ENCODE measurements around the gene MB21D2.
"Not testable (repeated sequence)": the region's sequence is repeated elsewhere in the genome, so short reads cannot be mapped to it uniquely, and the experiment has no call there.

MB21D2 gene

GRCh38 chr3:192917404-192918274 is at the start of gene MB21D2:
Gene MB21D2 (minus strand): TSS chr3:192917856. CDS start chr3:192917840, 16 bp downstream.
- DNase-seq (ENCODE audit: low read depth, low spot score) = peak; percentile 10

GRCh38 chr3:192964959-192965719 is 47.5 kb upstream of the MB21D2 start:
- DNase-seq (ENCODE audit: low read depth, low spot score) = not testable (repeated sequence)

- no peak for DNase-seq (ENCODE audit: low read depth, low spot score)
Measured at GRCh38 chr3:192959773-192960172, 42.1 kb upstream of the MB21D2 start.

DNA sequence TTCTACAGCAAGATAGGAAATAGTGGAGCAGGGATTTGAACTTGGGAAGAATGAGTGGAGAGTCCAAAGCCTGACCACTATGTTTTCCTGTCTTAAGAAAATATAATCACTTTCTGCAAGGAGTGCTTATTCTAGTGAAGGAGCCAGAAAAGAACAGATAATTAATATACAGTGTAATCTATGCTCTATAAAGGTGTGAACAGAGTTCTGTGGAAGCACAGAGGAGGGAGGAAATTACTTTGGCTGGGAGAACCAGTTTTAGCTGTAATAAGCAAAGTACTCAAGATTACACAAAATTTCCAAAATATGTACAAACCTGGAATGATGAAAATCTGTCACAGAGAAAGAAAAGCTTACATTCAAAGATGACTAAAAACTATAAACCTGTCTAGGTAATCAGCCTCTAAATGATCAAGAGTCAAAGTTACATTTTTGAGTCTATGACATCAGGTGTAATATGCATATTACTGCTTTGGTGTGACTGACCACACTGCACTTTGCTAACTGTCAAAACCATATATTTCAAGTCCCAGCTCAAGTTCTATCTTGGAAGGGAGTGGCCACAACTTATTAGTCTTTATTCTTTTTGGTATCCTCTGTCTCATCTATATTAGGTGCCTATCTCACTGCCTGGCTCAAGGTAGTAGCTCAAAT is 40.7 kb upstream of the MB21D2 start:
- DNase-seq (ENCODE audit: low read depth, low spot score) = no peak

DNA sequence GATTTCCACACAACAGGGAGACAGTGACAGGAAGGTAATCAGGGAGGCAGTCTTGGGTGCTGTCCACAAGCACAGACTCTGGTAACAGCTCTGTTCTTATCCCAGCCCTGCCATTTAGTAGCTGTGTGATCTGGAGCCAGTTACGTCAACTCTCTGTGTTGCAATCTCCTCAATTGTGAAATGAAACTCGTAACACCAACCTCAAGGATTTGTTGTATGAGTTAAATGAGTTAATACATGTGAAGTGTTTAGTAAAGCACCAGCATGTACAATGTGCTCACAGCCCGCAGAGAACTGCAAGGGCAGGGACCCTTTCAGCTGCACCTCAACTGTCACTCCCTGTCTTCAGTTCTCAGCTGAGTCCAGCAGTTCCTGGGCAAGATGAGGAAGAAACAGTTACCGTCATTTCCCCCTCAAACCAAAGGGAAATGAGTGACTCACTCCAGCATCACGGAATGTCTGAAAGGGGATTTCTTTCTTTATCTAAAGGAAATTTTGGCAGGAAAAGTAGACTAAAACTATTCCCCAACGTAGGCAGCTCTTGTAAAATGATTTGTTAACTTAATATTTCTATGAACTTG is 39.9 kb upstream of the MB21D2 start:
- no peak for DNase-seq (ENCODE audit: low read depth, low spot score)

DNA sequence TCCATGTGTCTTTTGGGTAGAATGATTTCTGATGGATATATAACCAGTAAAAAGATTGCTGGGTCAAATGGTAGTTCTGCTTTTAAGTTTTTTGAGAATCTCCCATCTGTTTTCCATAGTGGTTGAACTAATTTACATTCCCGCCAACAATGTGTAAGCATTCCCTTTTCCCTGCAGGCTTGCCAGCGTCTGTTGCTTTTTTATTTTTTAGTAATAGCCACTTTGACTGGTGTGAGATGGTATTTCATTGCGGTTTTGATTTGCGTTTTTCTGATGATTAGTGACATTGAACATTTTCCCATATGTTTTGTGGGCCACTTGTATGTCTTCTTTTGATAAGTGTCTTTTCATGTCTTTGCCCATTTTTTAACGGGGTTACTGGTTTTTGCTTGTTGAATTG is 36.3 kb upstream of the MB21D2 start:
- DNase-seq (ENCODE audit: low read depth, low spot score) = no peak

GRCh38 chr3:192947421-192947820 is 29.8 kb upstream of the MB21D2 start:
- no peak for DNase-seq (ENCODE audit: low read depth, low spot score)

GRCh38 chr3:192943393-192943792 is 25.7 kb upstream of the MB21D2 start:
- DNase-seq (ENCODE audit: low read depth, low spot score) = no peak

- DNase-seq (ENCODE audit: low read depth, low spot score) = no peak
Measured at GRCh38 chr3:192942625-192943024, 25.0 kb upstream of the MB21D2 start.

- no peak for DNase-seq (ENCODE audit: low read depth, low spot score)
Measured at GRCh38 chr3:192940129-192940528, 22.5 kb upstream of the MB21D2 start.

DNA sequence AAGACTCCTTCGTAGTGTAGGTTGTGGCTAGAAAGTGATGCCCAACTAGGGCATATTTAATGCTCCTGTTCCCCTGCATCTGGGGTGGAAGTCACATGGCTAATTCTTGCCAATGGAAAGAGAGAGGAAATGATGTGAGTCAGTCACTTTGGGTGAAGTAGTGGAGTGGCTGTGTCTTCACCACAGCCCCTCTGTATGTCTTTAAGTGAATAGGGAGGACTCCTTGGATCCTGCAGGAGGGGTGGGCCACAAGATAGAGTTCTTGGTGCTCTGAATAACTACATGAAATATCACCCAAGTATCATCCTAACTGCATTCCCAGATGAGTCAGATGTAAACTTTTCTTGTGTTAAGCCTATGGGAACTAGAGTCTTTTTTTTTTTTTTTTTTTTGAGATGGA is 17.8 kb upstream of the MB21D2 start:
- DNase-seq (ENCODE audit: low read depth, low spot score) = no peak

DNA sequence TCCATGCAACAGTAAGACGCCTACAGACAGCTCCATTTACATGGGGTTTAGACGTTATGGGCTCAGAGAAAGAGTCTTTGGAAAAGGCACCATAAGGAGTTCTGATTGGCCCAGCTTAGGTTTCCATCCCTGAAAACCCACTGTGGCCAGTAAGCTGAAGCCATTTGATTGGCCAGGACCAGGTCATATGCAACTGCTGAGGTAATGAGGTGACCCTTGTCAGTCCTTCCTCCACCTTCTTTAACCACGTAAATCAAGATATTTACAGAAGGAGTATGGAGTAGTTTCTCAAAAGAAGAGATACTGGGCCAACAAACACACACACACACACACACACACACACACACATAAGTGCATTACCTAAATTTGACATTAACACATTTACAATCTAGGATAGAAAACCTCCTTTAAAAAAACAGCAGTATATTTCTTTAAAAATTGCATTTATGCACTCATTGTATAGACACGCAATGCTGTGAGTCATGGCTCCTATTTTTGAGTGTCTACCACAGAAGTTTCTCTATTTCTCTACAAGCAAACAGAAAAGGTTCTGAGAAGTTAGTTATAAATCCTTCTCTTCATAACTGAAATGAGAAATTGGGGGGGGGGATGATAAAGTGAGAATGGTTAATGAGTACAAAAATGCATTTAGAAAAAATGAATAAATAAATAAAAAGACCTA is 16.3 kb upstream of the MB21D2 start:
- no peak for DNase-seq (ENCODE audit: low read depth, low spot score)

- no peak for DNase-seq (ENCODE audit: low read depth, low spot score)
Measured at GRCh38 chr3:192933259-192933658, 15.6 kb upstream of the MB21D2 start.

DNA sequence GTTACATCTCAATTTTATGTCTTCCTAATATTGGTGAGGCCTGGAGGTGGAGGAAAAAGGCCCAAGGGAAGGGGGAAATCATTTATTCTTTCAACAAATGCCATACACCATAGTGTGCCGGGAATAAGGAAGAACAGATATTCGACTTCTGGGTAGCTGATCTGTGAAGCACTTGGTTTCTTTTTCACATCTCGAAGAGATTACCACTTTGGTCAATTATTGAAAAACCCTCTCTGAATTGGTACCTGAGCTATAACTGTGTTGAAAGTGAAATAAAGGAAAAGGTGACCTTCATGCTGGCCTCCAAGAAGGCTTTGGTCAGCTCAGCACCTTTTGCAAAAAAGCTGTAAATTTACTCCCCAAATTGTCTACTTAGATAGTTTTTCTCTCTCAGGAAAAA is 14.2 kb upstream of the MB21D2 start:
- DNase-seq (ENCODE audit: low read depth, low spot score) = no peak

DNA sequence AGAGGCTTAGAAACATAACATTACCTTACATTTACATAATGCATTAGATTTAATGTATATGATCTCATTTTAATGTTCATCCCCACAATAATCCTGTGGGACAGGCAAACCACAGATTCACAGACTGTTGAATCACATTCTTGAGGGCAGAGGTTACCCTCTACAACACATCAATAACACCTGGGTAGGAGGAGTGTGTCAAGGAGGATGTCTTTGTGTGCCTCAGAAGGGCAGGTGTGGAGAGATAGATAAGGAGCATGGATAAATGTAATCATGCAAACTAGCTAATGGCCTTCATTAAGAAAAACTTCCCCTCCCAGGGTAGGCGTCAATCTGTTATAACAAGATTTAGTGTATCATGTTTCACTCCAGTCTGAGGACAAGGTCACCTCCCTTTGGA is 12.9 kb upstream of the MB21D2 start:
- no peak for DNase-seq (ENCODE audit: low read depth, low spot score)

DNA sequence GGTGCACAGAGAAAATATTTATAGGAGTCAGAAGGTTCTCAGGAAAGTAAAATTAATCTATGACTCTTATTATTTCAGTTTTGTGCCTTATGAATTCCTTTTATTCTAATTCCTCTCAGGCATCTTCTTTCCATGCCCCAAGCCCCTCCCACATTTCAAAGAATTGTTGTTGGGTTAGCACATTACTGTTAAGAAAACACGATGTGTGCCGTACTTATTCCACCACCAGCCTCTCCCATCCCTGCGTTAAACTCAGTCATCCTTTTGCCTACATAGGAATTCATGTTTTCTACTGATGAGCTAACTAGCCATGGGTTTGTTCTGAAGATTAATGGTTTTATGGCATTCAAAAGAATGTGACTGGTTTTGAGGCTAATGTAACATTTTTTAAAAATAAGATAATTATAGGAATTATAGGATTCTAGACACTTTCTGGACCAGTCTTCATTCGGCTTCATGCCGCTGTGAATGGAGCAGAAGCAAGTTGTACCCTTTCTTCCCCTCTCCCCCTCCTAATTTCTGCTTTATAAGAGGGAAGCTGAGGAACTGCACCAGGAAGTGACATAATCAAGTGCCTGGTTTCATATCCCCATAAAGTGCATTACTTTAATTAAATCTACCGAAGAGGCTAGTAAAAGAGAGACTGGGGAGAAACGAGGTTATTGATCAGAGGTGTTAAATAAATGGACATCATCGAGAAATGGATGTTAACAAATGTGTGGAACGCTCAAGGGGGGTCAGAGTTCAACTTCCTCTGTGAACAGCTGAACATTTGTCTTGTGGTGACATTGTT is 12.3 kb upstream of the MB21D2 start:
- no peak for DNase-seq (ENCODE audit: low read depth, low spot score)

DNA sequence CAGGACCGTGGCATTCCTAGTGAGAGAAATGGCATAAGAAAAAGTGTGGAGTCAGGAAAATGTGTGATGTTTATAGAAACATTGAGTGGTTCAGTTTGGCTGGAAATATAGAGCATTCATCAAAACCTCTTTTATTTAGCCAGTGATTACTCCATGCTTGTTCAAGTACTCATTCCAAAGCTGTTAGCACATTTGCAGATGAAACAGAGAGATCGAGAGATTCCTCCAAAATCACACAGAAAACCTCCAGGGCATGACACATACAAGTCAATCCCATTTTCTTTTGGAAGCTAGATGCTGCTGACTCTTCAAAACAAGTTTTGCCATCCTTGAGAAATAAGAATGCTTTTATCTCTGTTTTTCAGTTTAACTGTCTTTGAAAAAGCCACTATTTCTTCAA is 11.5 kb upstream of the MB21D2 start:
- DNase-seq (ENCODE audit: low read depth, low spot score) = no peak

GRCh38 chr3:192928720-192929119 is 11.1 kb upstream of the MB21D2 start:
- no peak for DNase-seq (ENCODE audit: low read depth, low spot score)

DNA sequence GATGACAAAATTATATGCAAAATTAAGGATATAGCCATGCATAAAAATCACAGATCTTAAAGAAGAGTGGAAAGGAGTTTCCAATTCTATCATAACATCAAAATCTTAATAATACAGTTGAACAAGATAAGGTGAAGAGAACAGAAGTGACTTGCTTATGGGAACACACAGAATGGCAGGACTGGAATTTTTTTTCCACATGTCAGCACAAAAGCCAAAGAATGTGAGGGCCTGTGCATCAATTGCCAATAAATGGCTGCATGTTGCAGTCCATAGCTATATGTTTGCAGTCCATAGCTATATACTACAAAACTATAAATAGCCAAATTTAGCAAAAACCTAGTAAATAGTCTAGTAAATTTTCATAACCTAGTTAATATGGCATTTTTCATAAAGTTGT is 10.4 kb upstream of the MB21D2 start:
- no peak for DNase-seq (ENCODE audit: low read depth, low spot score)

DNA sequence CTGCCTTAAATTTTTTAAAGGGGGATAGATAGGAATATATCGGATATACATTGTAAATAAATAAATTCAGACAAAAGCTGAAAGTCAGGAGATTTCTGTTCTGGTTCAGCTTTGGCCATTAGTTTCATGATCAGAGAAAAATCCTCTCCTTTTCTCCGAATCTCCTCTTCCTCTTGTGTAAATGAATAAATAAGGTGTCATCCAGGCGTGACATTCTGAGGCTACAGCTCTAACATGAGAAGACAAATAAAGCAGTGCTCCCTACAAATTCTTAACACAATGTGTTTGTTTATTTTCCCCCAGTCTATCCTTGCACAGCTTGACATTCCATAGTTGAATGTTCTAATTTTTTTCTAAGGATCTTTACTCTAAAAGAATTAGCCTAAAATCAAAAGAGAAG is 9.4 kb upstream of the MB21D2 start:
- no peak for DNase-seq (ENCODE audit: low read depth, low spot score)

- DNase-seq (ENCODE audit: low read depth, low spot score) = no peak
Measured at GRCh38 chr3:192923731-192924130, 6.1 kb upstream of the MB21D2 start.
